ENCODE results near the gene KRT31.
"Not testable (repeated sequence)": the region's sequence is repeated elsewhere in the genome, so short reads cannot be mapped to it uniquely, and the experiment has no call there.

DNA sequence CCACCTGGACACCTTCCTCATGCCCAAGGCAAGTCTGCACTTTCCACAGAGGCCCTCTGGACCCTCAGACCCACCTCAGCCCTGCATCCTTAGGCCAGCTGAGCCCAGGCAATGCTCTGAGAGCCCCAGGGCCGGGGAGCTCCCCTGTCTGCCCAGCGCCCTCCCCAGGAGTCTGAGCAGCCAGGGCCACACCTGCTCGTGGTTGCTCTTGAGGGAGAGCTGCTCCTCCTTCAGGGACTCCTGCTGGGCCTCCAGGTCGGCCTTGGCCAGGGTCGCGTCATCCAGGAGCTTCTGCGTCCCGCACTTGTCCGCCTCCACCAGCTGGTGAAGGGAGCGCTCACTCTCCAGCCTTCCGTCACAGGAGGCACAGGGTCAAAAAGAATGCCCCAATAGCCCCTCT, 25.2 kb upstream of the KRT31 start:
- TF ChIP-seq, protein P1, sequence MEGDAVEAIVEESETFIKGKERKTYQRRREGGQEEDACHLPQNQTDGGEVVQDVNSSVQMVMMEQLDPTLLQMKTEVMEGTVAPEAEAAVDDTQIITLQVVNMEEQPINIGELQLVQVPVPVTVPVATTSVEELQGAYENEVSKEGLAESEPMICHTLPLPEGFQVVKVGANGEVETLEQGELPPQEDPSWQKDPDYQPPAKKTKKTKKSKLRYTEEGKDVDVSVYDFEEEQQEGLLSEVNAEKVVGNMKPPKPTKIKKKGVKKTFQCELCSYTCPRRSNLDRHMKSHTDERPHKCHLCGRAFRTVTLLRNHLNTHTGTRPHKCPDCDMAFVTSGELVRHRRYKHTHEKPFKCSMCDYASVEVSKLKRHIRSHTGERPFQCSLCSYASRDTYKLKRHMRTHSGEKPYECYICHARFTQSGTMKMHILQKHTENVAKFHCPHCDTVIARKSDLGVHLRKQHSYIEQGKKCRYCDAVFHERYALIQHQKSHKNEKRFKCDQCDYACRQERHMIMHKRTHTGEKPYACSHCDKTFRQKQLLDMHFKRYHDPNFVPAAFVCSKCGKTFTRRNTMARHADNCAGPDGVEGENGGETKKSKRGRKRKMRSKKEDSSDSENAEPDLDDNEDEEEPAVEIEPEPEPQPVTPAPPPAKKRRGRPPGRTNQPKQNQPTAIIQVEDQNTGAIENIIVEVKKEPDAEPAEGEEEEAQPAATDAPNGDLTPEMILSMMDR (IDR thresholded peaks at IDR 0.05; ENCODE audit: low read length): not testable (repeated sequence)
- not testable (repeated sequence) for TF ChIP-seq EZH2 (IDR thresholded peaks at IDR 0.05; ENCODE audit: borderline replicate concordance, low read length)
